ENCODE results near the gene HLA-DPA1. TPM values are rescaled to one million over a fixed set of nuclear protein-coding genes. Genes with fewer than 3 reads are reported as not detected.
"Not testable (repeated sequence)": the region's sequence is repeated elsewhere in the genome, so short reads cannot be mapped to it uniquely, and the experiment has no call there.

The HLA-DPA1 gene
- total and polyA plus RNA-seq, 8 donors, result 5.5 to 162 (median 9.2) TPM

DNA sequence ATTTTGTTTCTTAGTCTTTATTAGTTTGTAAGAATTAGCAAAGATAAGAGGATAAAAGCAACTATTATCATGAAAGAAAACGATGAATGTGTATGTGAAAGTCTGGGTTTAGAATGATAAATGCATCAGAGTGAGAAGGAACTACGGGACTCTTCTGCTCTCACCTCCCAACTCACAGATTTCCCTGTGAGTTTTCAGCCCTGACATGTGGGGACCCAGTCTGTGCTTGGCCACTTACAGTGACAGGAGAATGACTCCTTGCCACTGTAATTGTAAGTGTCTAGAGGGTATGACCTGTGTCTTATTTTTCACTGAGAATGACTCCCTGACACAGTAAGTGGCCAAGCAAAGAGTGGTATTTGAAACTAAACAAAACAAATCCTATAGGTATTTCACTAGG, 2.5 kb downstream of the HLA-DPA1 start:
- no peak for ATAC-seq
- TF ChIP-seq, protein P1, sequence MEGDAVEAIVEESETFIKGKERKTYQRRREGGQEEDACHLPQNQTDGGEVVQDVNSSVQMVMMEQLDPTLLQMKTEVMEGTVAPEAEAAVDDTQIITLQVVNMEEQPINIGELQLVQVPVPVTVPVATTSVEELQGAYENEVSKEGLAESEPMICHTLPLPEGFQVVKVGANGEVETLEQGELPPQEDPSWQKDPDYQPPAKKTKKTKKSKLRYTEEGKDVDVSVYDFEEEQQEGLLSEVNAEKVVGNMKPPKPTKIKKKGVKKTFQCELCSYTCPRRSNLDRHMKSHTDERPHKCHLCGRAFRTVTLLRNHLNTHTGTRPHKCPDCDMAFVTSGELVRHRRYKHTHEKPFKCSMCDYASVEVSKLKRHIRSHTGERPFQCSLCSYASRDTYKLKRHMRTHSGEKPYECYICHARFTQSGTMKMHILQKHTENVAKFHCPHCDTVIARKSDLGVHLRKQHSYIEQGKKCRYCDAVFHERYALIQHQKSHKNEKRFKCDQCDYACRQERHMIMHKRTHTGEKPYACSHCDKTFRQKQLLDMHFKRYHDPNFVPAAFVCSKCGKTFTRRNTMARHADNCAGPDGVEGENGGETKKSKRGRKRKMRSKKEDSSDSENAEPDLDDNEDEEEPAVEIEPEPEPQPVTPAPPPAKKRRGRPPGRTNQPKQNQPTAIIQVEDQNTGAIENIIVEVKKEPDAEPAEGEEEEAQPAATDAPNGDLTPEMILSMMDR (IDR thresholded peaks at IDR 0.05), result no peak
- Histone ChIP-seq H3K27ac (no peak overlapping the region), H3K4me1 (no peaks in the 10 kb centered on the region), H3K27me3 (peaks cover 0 to 4% (median 0%) of the 10 kb centered on the region in 4 donors), H3K9me3 (no peaks in the 10 kb centered on the region), H3K36me3 (no peaks in the 10 kb centered on the region), H3K4me3 (no peak overlapping the region)
- FAIRE-seq, result no peak
- intact Hi-C loops (cut with DNase I), result no loop called here
- WGBS, 2 donors, result 0 to 32% methylated on average over 2 of the region's 2 CpGs
- DNase-seq, result no peak

DNA sequence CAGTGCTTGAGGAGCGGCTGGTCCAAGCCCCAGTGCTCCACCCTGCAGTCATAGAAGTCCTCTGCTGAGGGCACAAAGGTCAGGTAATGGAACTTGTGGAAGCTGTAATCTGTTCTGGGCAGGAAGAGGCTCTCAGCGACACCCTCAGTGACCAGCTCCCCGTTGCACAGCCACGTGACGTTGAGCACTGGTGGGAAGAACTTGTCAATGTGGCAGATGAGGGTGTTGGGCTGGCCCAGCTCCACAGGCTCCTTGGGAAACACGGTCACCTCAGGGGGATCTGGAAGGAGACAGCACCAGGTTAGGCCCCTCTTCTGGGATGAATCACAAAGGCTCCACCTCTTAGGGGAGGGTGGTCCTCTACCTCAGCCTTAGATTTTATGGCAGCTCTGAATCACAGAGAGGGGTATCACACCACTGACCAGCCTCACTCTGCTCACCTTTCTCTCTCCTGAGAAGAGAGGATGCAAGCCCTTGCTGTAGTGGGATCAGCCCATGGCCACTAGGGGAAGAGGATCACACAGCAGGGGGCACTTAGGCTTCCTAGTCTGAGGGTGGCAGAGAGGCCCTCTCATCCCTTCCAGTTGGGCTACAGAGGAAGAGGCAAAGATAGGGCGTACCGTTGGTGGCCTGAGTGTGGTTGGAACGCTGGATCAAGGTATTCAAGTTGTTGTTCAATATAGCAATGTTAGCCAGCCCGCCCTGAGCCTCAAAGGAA, 4.3 kb downstream of the HLA-DPA1 start:
- FAIRE-seq, result no peak
- TF ChIP-seq, protein P1 (IDR thresholded peaks at IDR 0.05), result no peak
- 47 to 64% methylated on average over 10 of the region's 10 CpGs for WGBS, 2 donors

DNA sequence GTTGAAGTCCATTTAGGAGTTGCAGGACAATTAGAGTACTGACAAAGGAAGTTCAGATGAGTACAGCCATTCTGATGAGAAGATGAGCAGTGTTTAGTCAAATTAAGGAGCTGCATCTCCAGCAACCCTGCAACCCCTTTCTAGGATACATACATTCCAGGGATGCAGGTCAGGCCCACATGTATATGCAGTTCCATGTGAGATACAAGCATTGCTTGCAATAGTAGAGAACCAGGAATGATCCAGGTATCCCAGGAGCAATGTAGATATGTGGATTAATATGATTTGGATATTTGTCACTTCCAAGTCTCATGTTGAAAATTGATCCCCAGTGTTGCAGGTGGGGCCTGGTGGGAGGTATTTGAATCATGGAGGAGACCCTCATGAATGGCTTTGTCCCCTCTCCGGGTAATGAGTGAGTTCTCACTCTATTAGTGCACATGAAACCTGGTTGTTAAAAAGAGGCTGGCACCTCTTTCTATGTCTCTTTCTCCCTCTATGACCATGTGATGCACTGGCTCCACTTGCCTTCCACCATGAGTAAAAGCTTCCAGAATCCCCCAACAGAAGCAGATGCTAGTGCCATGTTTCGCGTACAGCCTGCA, 6.4 kb downstream of the HLA-DPA1 start:
- no peaks in the 10 kb centered on the region for H3K27me3 ChIP-seq
- TF ChIP-seq, protein P1 (IDR thresholded peaks at IDR 0.05), result no peak
- no peaks in the 10 kb centered on the region for H3K9me3 ChIP-seq
- no peaks in the 10 kb centered on the region for H3K4me1 ChIP-seq
- no peak for ATAC-seq
- intact Hi-C loops (cut with DNase I), result no loop called here
- 0 to 52% methylated on average over 2 to 3 of the region's 3 CpGs for WGBS, 2 donors
- no peaks in the 10 kb centered on the region for H3K36me3 ChIP-seq
- no peak overlapping the region for H3K27ac ChIP-seq
- FAIRE-seq, result no peak
- H3K4me3 ChIP-seq, result no peak overlapping the region
- no peak for DNase-seq

More for the DNA sequence above, 4.3 kb downstream of the HLA-DPA1 start:
- no peak overlapping the region for H3K27ac ChIP-seq
- intact Hi-C loops (cut with DNase I), result no loop called here
- no peaks in the 10 kb centered on the region for H3K27me3 ChIP-seq
- no peaks in the 10 kb centered on the region for H3K4me1 ChIP-seq
- DNase-seq, result no peak
- no peaks in the 10 kb centered on the region for H3K36me3 ChIP-seq
- no peak overlapping the region for H3K4me3 ChIP-seq
- no peaks in the 10 kb centered on the region for H3K9me3 ChIP-seq
- no peak for ATAC-seq

DNA sequence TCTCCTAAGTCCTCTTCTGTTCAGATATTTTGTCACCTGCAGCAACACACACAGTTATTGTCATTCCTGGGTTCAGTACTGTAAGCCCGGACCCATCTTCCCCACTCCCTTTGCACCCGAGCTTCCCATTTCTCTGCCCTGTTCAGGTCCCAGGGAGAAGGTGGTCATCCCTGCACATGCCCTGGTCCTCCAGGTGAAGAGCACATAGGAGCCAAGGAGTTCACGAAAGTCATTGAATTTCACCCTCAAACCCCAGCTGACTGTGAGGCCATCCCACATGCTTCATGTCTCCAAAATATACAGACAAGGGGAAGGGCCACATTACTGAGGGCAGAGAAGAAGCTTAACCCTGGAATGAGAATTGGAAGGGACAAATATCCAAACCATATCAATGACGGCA, 8.1 kb downstream of the HLA-DPA1 start:
- intact Hi-C loops (cut with DNase I), result no loop called here
- Histone ChIP-seq H3K36me3 (no peaks in the 10 kb centered on the region), H3K27ac (no peak overlapping the region), H3K9me3 (no peaks in the 10 kb centered on the region), H3K27me3 (no peaks in the 10 kb centered on the region), H3K4me3 (no peak overlapping the region), H3K4me1 (no peaks in the 10 kb centered on the region)
- WGBS, 2 donors, result 10 to 49% methylated on average over 4 of the region's 4 CpGs
- DNase-seq (no peak), FAIRE-seq (no peak), ATAC-seq (no peak)
- TF ChIP-seq, protein P1 (IDR thresholded peaks at IDR 0.05), result no peak

DNA sequence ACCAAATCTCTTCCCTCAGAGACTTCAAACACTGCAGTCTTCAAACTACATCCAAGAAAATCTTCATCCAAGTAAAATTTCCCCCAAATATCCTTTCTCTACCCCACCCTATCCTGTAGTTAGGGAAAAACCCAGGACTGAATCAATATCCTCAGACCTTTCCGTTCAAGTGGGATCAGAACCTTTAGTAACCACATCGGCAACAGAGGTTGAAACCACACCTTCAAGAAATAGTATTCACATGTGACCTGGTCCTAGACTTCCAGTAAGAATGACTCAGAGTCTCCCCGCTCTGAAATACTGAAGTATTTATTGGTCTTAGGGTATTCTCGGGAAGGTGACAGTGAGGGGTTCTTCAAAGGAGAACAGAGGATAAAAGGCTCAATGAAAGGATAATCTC, 8.7 kb downstream of the HLA-DPA1 start:
- Histone ChIP-seq H3K4me1 (no peaks in the 10 kb centered on the region), H3K4me3 (no peak overlapping the region), H3K27me3 (no peaks in the 10 kb centered on the region), H3K36me3 (no peaks in the 10 kb centered on the region), H3K27ac (no peak overlapping the region), H3K9me3 (no peaks in the 10 kb centered on the region)
- FAIRE-seq (no peak), DNase-seq (no peak), ATAC-seq (no peak)
- TF ChIP-seq, protein P1 (IDR thresholded peaks at IDR 0.05), result no peak
- intact Hi-C loops (cut with DNase I), result no loop called here
- 0 to 48% methylated on average over 4 of the region's 4 CpGs for WGBS, 2 donors

DNA sequence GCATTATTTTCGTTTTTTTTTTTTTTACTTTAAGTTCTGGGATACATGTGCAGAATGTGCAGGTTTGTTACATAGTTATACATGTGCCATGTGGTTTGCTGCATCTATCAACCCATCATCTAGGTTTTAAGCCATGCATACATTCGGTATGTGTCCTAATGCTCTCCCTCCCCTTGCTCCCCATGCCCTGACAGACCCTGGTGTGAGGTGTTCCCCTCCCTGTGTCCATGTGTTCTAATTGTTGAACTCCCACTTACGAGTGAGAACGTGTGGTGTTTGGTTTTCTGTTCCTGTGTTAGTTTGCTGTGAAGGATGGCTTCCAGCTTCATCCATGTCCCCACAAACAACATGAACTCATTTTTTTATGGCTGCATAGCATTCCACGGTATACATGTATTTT, 10.0 kb downstream of the HLA-DPA1 start:
- 24 to 50% methylated on average over 2 to 5 of the region's 5 CpGs for WGBS, 2 donors

More for the DNA sequence above, 10.0 kb downstream of the HLA-DPA1 start:
- H3K36me3 ChIP-seq; H3K4me3 ChIP-seq; ATAC-seq; DNase-seq; H3K9me3 ChIP-seq; H3K4me1 ChIP-seq; intact Hi-C loops (cut with DNase I); H3K27ac ChIP-seq; FAIRE-seq; H3K27me3 ChIP-seq: not testable (repeated sequence)

All from pancreas (tissue), 10 donors.